ENCODE measurements around the gene CBR4.

- no peak for TF ChIP-seq POLR2A (IDR thresholded peaks at IDR 0.05)
- TF ChIP-seq CTCF (IDR thresholded peaks at IDR 0.05) = no peak
Observed at GRCh38 chr4:168978001-168978700, 31.9 kb downstream of the CBR4 start.
